GM18861 (cell line): ENCODE results near the gene HSD17B2.

ENCODE experiments used
- ATAC-seq: cut with Tn5 transposase; IDR thresholded peaks from one replicate; pipeline ENCODE4 v1.9.1; 2021; ENCODE audit not compliant: unreplicated experiment

HSD17B2 gene

DNA sequence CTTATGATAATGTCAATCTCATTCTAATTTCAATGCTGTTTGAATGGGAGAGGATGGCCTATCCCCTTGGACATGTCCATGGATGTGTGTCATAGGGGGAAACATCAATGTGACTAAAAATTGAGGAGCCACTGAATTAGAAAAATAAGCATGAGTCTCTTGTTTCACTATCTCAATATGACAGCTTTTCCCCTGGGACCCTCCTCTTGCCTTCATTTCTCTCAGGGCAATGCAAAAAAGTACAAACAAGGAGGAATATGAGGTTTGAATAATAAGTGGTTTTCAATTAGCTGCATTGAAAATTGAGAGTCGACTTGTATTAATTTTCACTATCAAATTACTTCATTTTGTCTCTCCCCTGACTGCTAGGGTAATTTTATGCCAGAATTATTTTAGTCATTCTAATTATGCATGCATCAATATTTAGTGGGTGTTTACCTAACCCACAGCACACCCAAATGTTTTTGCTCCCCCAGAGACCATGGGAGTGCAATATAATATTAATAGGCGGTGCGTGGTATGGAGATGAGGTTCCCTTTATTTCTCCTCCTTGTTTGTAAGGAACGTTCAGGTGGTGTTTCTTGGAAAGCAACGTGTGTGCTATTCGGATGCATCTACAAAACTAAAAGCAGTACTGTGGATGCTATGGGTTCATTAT is 17.0 kb upstream of the HSD17B2 start:
- ATAC-seq = no peak

- ATAC-seq = no peak
Measured at GRCh38 chr16:82019535-82019934, 15.5 kb upstream of the HSD17B2 start.

DNA sequence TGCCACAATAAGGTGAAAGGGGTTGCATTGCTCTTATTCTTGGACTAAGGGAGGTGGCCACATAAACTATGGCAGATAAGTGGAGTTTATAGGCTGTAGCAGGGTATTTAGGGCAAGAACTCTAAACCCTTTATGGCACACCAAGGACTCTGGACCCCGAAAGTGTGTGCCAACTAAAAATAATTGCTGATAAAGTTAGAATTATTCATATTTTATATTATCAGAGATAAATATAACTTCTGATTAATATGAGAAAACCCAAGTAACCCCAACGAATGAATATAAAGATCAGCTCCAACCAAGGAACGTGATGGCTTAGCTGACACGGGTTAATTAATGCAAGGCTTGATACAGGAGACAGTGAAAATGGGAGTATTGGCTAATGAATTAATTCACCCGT is 15.0 kb upstream of the HSD17B2 start:
- ATAC-seq = no peak

- no peak for ATAC-seq
Measured at GRCh38 chr16:82023206-82023605, 11.8 kb upstream of the HSD17B2 start.

- no peak for ATAC-seq
Measured at GRCh38 chr16:82024316-82024715, 10.7 kb upstream of the HSD17B2 start.

DNA sequence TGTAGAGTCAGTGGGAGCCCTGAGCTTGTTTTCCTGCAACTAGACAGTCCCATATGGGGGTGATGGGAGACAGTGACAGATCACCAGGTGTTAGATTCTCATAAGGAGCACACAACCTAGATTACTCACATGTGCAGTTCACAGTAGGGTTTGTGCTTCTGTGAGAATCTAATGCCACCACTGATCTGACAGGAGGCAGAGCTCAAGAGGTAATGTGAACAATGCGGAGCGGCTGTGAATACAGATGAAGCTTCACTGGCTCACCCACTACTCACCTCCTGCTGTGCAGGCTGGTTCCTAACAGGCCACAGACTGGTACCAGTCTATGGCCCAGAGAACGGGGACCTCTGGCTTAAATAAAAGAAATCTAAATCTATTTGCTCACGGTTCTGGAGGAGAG is 10.2 kb upstream of the HSD17B2 start:
- ATAC-seq = no peak

- no peak for ATAC-seq
Measured at GRCh38 chr16:82027629-82028064, 7.4 kb upstream of the HSD17B2 start.

DNA sequence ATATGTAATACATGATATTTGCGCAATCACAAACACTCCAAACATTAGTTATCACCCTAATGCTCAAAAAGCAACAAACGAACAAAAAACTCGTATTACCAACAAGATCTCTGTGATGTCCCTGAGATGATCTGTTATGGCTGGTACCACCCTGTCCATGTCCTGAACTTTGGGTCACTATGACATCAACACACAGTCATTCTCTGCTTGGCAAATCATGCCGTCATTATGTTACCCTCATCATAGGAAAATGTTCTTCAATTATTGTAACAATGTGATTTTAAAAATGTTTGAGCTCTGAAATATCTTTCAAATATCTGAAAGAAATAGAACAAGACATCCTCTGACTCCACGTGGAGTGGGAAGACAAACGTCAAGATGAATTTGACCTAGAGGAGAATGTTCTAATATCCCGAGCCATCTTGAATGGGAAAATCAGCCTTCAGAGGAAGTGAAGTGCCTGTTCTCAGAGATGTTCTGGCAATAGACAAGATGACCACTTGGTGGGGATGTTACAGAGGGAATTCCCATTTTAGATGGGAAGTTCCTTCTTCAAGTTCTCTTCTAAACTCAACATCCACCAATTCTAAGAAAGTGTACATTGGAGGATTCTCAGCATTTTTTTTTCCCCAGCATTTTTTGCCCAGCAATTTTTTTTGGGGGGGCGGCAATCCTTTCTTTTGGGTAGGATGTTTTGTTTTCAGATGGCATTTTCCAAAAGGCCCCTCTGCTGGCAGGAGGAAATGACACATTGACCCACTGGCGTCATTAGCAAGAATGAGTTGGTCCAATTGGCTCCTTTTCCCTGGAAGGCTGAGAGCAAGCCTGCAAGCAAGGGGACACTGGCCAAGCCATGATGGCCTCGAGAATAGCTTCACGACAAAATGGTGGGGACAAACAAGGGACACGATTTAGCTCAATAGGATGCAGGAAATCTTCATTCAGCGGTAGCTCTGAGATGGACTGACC is 3.7 kb upstream of the HSD17B2 start:
- ATAC-seq = no peak

DNA sequence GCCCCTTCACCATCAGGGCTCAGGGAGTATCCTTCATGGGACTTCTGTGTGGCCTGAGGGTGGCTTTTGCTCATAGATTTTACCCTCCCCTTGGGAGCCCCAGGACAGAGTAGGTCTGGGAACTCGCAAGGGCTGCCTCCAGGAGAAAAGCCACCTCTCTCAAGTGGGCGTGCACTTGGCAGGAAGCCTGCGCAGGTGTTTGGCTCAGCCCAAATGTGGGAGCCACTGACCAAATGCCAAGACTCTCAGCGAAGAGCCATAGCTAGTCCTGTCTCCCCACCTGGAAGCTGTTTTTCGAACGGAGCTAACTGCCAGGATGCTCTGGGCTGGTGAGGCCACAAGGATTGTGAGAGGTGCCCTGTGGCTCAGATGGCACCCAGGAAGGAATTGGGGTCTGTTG is 2.0 kb upstream of the HSD17B2 start:
- ATAC-seq = no peak

DNA sequence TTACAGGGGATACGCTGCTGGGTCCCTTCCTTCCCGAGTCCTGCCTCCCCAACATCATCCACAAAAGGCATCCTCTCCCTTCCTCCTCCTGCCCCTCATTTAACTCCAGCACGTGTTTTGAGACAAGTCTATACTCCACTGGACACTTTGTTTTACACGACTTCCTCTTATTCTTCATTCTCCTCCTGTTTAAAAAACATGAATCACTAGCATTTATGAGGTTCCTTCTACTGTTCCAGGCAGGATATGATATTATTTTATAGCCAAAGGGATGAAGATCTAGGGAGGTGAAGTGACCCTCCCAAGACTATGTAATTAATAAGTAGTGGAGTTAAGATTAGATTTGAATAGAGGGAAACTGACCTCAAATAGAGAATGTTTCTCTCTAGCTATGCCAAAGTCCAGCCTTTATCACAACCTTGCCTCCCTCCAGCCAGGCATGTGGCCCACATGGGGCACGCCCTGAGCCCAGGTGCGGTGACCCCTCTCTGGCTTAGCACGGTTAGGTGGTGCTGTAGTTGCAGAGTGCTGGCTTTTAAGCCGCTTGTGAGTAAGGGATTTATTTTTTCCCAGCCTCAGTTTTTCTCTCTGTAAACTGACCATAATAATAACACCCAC is 1.3 kb upstream of the HSD17B2 start:
- ATAC-seq = no peak

- ATAC-seq = no peak
Measured at GRCh38 chr16:82037251-82037650, 2.2 kb downstream of the HSD17B2 start.

DNA sequence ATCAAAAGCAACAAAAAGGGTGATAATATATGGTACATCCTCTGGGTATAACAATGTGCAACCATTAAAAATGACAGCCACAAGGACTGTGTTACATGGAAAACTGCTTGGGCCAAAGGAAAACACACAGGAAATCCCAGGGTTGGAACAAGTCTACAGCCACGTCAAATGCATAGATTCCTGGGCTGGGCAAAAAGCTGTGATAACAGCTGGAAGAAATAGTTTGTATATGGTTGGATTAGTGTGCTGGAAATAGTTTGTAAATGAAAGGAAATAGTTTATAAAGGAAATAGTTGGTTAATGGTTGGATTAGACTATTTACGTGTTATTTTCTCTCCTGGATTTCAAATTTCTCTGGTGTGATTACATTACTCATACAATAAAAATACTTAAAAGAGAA is 2.6 kb downstream of the HSD17B2 start:
- ATAC-seq = no peak

GRCh38 chr16:82040296-82040695 is 5.2 kb downstream of the HSD17B2 start:
- ATAC-seq = no peak

DNA sequence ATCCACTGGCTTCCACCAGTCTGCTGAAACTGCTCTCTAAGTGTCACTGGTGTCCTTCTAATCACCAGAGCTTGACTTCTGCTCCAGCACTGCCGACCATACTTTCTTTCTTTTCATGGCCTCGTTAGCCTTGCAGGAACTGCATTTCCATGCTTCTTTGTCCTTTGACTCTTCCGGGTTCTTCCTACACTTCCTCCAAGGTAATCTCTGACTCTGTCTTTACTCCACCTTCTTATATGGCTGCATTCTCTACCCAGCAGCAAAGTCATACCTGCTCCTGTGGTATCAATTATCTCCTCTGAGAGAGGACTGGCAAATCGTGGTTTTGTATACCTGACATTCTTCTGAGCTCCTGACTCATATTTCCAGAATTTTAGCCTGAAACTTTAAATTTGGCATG is 6.5 kb downstream of the HSD17B2 start:
- ATAC-seq = no peak

DNA sequence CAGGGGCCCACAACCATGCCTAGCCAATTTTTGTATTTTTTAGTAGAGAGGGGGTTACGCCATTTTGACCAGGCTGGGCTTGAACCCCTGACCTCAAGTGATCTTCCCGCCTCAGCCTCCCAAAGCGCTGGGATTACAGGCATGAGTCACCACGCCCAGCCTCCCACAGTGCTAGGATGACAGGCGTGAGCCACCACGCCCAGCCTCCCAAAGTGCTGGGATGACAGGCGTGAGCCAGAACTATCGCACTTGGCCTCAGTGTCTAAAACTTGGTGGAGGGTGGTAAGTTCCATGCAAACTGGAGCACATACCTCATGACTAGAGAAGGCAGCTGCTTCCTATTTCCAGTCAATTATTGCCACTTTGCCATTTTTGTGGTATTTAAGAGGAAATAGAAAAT is 7.1 kb downstream of the HSD17B2 start:
- no peak for ATAC-seq

DNA sequence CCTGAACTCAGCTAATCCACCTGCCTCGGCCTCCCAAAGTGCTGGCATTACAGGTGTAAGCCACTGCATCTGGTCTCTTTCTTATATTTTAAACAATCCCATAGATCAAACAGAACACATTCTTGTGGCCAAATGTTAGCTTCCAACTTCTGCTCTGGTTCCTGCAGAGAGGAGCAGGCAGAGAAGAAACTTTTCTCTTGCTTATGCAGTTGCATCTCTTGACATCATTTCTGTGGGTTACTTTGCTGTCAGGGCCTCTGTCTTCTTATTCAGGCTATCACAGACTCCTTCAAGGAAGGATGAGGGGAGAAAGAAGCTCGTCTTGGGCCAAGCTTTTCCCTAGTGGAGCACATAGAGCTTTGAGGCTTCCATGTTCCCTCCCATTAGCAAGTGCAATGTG is 7.8 kb downstream of the HSD17B2 start:
- no peak for ATAC-seq

- no peak for ATAC-seq
Measured at GRCh38 chr16:82043680-82044584, 8.9 kb downstream of the HSD17B2 start.

DNA sequence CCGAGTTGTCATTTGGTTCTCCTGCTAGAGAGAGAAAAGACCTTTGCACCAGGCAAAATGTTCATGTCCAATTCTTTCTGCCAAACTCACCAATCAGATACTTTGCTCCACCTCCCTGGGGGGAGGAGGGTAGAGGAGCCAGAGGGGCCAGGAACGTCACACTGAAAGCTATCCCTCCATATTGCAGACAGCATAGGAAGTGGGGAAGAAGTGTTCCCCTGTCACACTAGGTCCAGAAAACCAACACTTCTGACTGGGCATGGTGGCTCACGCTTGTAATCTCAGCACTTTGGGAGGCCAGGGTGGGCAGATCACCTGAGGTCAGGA is 9.5 kb downstream of the HSD17B2 start:
- no peak for ATAC-seq

- ATAC-seq = no peak
Measured at GRCh38 chr16:82045465-82045864, 10.4 kb downstream of the HSD17B2 start.

DNA sequence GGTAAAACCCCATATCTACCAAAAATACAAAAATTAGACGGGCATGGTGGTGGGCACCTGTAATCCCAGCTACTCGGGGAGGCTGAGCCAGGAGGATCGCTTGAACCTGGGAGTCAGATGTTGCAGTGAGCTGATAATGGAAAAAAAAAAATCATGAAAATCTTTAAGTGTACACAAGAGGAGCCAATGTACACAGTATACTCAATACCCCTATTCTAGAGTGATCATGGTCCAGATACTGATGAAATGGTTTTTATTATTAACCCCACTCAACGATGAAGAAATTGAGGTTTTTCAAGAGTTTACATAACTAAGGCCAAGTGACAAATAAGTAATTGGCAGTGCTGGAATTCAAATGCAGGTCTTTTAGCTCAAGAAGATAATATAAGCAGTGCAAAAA is 11.5 kb downstream of the HSD17B2 start:
- no peak for ATAC-seq

GRCh38 chr16:82046941-82047340 is 11.9 kb downstream of the HSD17B2 start:
- ATAC-seq = no peak
